Pancreas (tissue), 10 donors: Measurements from ENCODE around the gene SIGLEC15. TPM values are rescaled to one million over a fixed set of nuclear protein-coding genes. Genes with fewer than 3 reads are reported as not detected.

Experiments used
- ATAC-seq, 4 donors: fragments of 200-7000 bp; cut with Tn5 transposase; one replicate each; pipeline versions ENCODE4 v1.8.0 to v1.9.1; 2020; ENCODE audit warnings: mild to moderate bottlenecking in 4 of 4, moderate library complexity in 4 of 4
- DNase-seq, 6 donors: peaks; one replicate each; pipeline ENCODE4 v3.0.0-alpha.2; 2020
- FAIRE-seq: peaks from 2 replicates; lab custom pipeline; 2012; peaks lifted over from hg19 to GRCh38; lab: Jason Lieb, UNC
- H3K27ac ChIP-seq, 4 donors: fragments of 200-600 bp; sonication (generic); 1 replicate in 3 of 4; 2 replicates in 1 of 4; pipeline versions ENCODE4 v1.5.0 to v1.8.0; 2020
- H3K27me3 ChIP-seq, 4 donors: fragments of 200-600 bp; one replicate each; pipeline ENCODE4 v1.8.0; 2021
- H3K36me3 ChIP-seq, 3 donors: fragments of 200-600 bp; sonication (generic) in 1 of 3; one replicate each; pipeline versions ENCODE4 v1.5.0 to v1.8.0; 2020 to 2021
- H3K4me1 ChIP-seq, 3 donors: fragments of 200-600 bp; one replicate each; pipeline ENCODE4 v1.8.0; 2021
- H3K4me3 ChIP-seq, 4 donors: fragments of 200-600 bp; sonication (generic) in 2 of 4; one replicate each; pipeline versions ENCODE4 v1.5.0 to v1.8.0; 2020 to 2021
- H3K9me3 ChIP-seq, 4 donors: fragments of 200-600 bp; one replicate each; pipeline ENCODE4 v1.8.0; 2021
- CTCF ChIP-seq, 4 donors: fragments of 200-600 bp; sonication (generic) in 3 of 4; IDR thresholded peaks; one replicate each; pipeline versions ENCODE4 v1.5.0 to v1.8.0; 2021; ENCODE audit warnings: antibody characterized with exemption in 4 of 4
- WGBS, 2 donors: extraction: QIAGEN DNeasy Blood & Tissue Kit; methylation state at CpG; one replicate each; pipeline ENCODE4 v1.1.7; 2013; 5-methylcytosine and 5-hydroxymethylcytosine counted together
- intact Hi-C, 3 donors: fragments of 100-400 bp; cut with DNase I; formaldehyde crosslinking; loops; one replicate each; pipeline versions ENCODE4 v1.11.1 to v1.14.2; 2022
- polyA plus RNA-seq, 2 donors: library from polyadenylated mRNA; stranded (reverse); fragments of 200-250 nt; gene quantifications; one replicate each; pipeline ENCODE4 v1.2.3, GENCODE V29; 2013
- total RNA-seq, 6 donors: library from RNA; stranded (reverse); fragmentation: NEBNext Ultra II Directional in 4 of 6; extraction: Animal tissue kit (Norgen Biotek cat#: 25700) in 4 of 6; gene quantifications; one replicate each; pipeline versions ENCODE4 v1.2.1 to v1.2.4, GENCODE V29; 2021 to 2023
- donor health status: healthy with polysubstance abuse.
- donor health status: DM: no; HTN: no; CAD: no; lungs with moderate emphysema.
- donor health status: DM: no; HTN: no; CAD: no.
- donor health status: control.
- donor health status: control.
- donor health status: Bipolar disorder and iron deficiency.
- donor health status: DM: yes; HTN: yes; CAD: no.
- donor health status: DM: no; HTN: no; CAD: no.
- donor health status: DM: no; HTN: no; CAD: no.
- donor health status: DM: yes; HTN: yes; CAD: no.

SIGLEC15 gene
- total and polyA plus RNA-seq, 8 donors, result 0.09 to 0.73 (median 0.18) TPM

GRCh38 chr18:45863469-45863868 is 38.0 kb downstream of the SIGLEC15 start:
- intact Hi-C loops, result no loop called here
- peaks cover 0 to 48% (median 8%) of the 10 kb centered on the region in 3 donors for H3K36me3 ChIP-seq
- no peak overlapping the region for H3K27ac ChIP-seq
- no peaks in the 10 kb centered on the region for H3K27me3 ChIP-seq
- no peaks in the 10 kb centered on the region for H3K9me3 ChIP-seq
- no peak overlapping the region for H3K4me3 ChIP-seq
- FAIRE-seq, result no peak
- WGBS, 2 donors, result 89 to 94% methylated on average over 1 of the region's 1 CpG
- H3K4me1 ChIP-seq, result no peaks in the 10 kb centered on the region
- TF ChIP-seq CTCF (IDR thresholded peaks at IDR 0.05), result no peak
- no peak for DNase-seq
- ATAC-seq, result no peak

- H3K36me3 ChIP-seq, result peaks cover 0 to 45% (median 8%) of the 10 kb centered on the region in 3 donors
- no peaks in the 10 kb centered on the region for H3K27me3 ChIP-seq
- no peaks in the 10 kb centered on the region for H3K9me3 ChIP-seq
- TF ChIP-seq CTCF (IDR thresholded peaks at IDR 0.05), result no peak
- no peak overlapping the region for H3K4me3 ChIP-seq
- intact Hi-C loops, result no loop called here
- no peak overlapping the region for H3K27ac ChIP-seq
- no peak for FAIRE-seq
- H3K4me1 ChIP-seq, result no peaks in the 10 kb centered on the region
- DNase-seq, result no peak
- no peak for ATAC-seq
- 95 to 98% methylated on average over 5 of the region's 5 CpGs for WGBS, 2 donors
These were observed 38.6 kb downstream of the SIGLEC15 start for GRCh38 chr18:45864081-45864480.

GRCh38 chr18:45865466-45865865 is 40.0 kb downstream of the SIGLEC15 start:
- DNase-seq (no peak), ATAC-seq (no peak), FAIRE-seq (no peak)
- Histone ChIP-seq H3K27me3 (no peaks in the 10 kb centered on the region), H3K4me3 (no peak overlapping the region), H3K27ac (no peak overlapping the region), H3K9me3 (no peaks in the 10 kb centered on the region), H3K36me3 (peaks cover 0 to 31% (median 8%) of the 10 kb centered on the region in 3 donors), H3K4me1 (no peaks in the 10 kb centered on the region)
- WGBS, 2 donors, result 98% methylated on average over 5 of the region's 5 CpGs
- TF ChIP-seq CTCF (IDR thresholded peaks at IDR 0.05), result no peak
- intact Hi-C loops, result no loop called here

GRCh38 chr18:45870419-45870818 is 44.9 kb downstream of the SIGLEC15 start:
- H3K27me3 ChIP-seq, result no peaks in the 10 kb centered on the region
- ATAC-seq (peak in 2 of 4 donors; percentile 65 to 73), FAIRE-seq (no peak), DNase-seq (no peak)
- H3K4me3 ChIP-seq, result no peak overlapping the region
- no peaks in the 10 kb centered on the region for H3K4me1 ChIP-seq
- H3K9me3 ChIP-seq, result no peaks in the 10 kb centered on the region
- 91 to 94% methylated on average over 7 of the region's 7 CpGs for WGBS, 2 donors
- no peak for TF ChIP-seq CTCF (IDR thresholded peaks at IDR 0.05)
- H3K27ac ChIP-seq, result no peak overlapping the region
- intact Hi-C loops, result no loop called here
- peaks cover 0 to 14% (median 4%) of the 10 kb centered on the region in 3 donors for H3K36me3 ChIP-seq

GRCh38 chr18:45871431-45872084 is 46.1 kb downstream of the SIGLEC15 start:
- Histone ChIP-seq H3K9me3 (no peaks in the 10 kb centered on the region), H3K36me3 (peaks cover 0 to 13% (median 0%) of the 10 kb centered on the region in 3 donors), H3K4me1 (no peaks in the 10 kb centered on the region), H3K27me3 (no peaks in the 10 kb centered on the region), H3K27ac (no peak overlapping the region), H3K4me3 (no peak overlapping the region)
- no peak for DNase-seq
- ATAC-seq, result no peak
- no peak for FAIRE-seq
- WGBS, 2 donors, result 84 to 87% methylated on average over 5 of the region's 5 CpGs
- intact Hi-C loops, result no loop called here
- no peak for TF ChIP-seq CTCF (IDR thresholded peaks at IDR 0.05)
